CD4-positive, alpha-beta T cell treated with Interleukin-10 for 1 hour (primary cell): ENCODE measurements around the gene CD177.
"Not testable (repeated sequence)": the region's sequence is repeated elsewhere in the genome, so short reads cannot be mapped to it uniquely, and the experiment has no call there.

ENCODE experiments used
- DNase-seq: peaks from one replicate; pipeline ENCODE4 v3.0.0-alpha.2; 2020

CD177 gene

DNA sequence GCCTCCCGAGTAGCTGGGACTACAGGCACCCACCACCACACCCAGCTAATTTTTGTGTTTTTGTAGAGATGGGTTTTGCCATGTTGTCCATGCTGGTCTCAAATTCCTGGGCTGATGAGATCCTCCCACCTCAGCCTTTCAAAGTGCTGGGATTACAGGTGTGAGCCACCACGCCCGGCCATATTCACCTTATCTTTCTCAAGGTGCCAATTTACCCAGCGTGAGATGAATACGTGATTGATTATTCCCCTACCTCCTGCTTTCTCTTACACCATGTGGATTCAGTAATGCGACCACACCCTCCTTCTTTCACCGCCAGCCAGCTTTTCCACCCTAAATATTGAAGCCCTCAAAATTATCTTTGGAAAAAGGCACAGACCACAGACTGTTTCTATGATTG is 29.8 kb downstream of the CD177 start:
- DNase-seq: not testable (repeated sequence)

DNA sequence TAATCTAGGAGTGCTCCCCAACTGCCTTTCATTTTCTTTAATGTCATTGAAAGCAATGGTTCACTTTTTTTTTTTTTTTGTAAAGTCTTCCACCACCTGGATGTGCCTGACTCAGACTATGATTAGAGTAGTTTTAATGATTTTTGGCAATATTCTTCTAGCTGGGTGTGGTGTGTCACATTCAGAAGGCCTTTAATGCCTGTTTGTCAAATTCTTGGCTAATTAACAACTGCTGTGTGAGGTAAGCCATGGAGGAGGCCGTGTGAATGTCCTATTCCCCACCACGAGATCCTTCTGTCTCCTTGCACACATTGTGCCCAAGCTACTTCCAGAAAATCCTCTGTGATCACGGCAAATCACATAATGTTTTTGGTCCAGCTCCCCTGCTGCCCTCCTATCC is 30.3 kb downstream of the CD177 start:
- not testable (repeated sequence) for DNase-seq

DNA sequence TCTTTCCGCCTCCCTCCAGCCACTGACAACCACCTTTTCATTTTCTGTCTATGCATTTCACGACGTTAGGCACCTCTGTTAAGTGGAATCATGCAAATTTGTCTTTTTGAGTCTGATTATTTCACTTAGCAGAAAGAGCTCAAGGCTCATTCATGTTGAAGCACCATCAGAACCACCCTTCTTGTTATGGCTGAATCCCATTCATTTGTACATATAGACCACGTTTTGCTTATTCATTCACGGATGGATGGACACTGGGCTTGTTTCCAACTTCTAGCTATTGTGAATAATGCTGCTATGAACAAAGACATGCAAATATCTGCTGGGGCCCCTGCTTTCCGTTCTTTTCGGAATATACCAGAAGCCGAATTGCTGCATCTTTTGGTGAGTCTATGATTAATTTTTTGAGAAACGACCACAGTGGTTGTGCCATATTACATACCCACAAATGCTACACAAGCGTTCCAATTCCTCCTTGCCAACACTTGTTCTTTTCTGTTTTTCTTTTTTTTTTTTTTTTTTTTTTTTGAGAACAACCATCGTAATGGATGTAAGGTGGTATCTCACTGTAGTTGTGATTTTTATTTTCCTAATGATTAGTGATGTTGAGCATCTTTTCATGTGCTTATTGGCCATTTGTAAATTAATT is 37.5 kb downstream of the CD177 start:
- DNase-seq: not testable (repeated sequence)

DNA sequence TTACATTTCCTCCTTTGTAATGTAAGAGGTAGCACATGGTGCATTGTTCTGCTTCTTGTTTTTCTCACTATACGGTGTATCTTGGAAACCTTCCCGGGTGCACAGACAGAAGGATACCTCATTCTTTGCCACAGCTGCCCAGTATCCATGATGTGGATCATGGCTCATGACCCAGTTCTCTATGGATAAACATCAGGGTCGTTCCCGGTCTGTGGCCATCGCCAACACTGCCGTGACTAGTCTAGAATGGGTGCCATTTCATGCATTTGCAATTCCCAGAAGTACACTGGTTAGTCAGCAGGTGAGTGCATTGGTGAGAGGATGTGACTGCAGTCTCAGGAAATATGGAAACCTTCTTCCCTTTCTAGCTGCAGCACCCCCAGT is 38.1 kb downstream of the CD177 start:
- DNase-seq: not testable (repeated sequence)

DNA sequence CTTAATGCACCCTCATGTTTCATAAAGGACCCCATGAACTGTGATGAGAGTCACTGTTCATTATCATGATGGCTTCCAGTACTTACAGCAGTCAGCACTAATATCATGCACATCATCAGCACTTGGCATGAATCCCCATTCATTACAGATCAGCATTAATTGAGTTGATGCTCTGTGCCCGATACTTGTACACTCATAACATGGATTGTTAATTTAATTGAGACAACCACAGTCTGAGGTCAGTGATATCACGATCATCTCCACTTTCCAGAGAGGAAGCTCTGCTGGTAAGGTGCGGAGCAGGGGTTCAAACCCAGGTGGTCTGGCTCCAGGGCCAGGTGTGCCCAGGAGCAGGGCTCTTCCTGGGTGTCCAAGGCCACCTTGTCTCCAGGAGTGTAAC is 40.0 kb downstream of the CD177 start:
- DNase-seq: not testable (repeated sequence)

DNA sequence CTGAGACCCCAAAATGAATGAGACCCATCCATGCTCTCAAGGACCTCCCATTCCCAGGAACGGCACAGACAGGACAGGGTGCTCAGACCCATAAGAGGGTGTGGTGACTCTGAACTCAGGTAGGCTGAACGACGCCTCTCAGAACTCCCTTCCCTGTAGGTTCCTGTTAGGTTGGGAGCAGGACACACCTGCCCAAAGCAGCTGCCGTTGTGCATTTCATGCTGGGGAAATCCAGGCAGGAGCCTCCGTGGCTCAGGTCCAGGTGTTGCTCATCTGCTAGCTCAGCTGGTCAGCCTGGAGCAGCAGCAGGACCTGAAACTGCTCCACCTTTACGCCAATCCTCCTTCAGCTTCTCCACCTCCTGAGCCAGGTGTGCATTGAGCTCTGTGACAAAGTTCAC is 42.1 kb downstream of the CD177 start:
- DNase-seq: no peak

DNA sequence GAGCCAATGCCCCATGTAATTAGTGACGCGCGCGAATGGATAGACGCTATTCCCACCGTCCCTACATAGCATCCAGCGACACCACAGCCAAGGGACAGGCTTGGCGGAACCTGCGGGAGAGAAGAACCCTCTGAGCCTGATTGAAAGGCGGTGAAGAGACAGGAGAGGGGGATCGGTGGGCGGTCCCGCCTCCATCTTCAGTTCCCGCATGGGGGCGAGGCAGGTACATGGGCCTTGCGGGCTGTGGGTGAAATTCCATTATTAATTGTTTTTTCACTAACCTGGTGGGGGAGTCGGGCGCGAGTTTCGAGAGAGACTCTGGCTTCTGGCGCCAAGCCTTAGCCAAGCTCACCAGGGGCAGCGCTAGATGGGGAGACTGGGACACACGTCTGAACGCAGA is 52.8 kb downstream of the CD177 start:
- DNase-seq: no peak

DNA sequence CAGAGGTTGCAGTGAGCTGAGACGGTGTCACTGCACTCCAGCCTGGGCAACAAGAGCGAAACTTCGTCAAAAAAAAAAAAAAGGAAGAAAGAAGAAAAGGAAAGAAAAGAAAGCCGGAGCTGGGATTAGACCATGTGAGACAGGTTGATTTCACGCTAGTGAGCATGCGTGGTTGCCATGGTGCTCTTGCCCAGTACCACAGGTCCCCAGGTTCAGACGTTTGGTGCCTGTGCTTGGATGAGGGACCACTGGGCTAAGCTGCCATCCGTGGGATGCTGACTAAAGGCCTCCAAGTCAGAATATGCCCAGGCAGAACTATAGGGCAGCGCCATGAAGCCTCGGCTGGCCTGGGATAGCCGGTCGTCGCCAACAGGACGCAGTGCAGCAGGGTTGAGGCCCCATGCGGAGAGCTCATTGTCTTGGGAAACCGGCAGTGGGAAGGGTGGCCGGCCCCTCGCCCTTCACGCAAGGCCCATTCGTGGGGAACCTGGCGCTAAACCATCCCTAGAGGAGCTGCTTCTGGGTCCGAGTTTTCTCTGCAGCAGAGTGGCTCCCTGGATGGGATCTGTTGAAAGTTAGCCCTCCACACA is 54.0 kb downstream of the CD177 start:
- no peak for DNase-seq

DNA sequence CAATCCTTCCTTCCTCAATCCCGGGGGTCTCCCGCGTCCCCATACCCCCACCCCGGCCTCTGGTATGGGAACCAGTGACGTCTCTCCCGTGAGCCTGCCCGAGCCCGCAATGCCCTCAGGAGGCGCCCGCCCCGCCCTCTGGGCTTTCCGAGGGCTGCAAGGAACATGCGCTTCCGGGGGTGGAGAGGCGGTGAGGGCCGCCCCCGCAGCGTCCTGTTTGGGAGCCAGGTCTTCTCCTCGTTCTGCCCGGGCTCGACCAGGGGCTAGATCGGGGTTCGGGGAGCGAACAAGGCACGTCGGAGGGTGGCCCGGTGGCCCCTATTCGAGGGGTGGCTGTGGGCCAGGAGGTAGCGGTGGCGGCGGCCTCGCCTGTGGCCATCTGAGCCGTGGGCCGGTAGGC is 54.6 kb downstream of the CD177 start:
- no peak for DNase-seq

DNA sequence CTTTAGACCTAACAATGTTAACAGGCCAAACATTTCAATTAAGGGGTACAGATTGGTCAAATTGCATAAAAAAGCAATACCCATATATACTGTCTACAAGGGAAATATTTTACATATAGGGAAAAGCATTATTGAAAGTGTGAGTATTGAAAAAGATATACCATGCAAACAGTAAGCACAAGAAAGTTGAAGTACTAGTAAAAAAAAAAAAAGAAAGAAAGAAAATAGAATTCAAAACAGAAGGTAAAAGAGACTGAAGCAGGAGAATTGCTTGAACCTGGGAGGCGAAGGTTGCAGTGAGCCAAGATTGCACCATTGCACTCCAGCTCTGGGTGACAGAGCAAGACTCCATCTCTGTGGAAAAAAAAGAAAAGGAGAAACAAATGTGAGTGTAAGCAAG is 55.9 kb downstream of the CD177 start:
- DNase-seq: no peak

DNA sequence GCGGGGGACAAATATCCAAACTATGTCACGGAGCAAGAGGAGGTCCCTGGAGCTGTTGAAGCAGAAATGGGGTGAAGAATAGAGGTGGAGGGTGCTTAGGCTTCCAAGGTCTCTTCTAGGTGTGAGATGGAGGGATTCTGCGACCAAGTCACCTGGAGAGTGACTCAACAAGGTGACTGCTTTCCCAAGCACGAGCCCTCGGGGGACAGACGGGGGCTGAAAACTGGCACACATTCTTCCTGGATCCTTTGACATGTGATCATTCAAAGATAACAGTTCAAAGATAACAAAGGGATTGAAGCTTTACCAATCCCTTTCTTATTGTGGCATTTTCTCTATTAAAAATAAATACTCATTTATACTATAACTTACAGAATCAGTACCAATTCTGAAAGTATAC is 59.0 kb downstream of the CD177 start:
- DNase-seq: no peak
